Skeletal muscle tissue (tissue), 4 donors: Measurements from ENCODE around the gene MYH16. TPM values are rescaled to one million over a fixed set of nuclear protein-coding genes. Genes with fewer than 3 reads are reported as not detected.

Source experiments
- H3K27ac ChIP-seq: one replicate; pipeline ENCODE4 v1.7.0; 2013; ENCODE audit warnings: mild to moderate bottlenecking, low read depth, low read length, inconsistent platforms
- H3K27me3 ChIP-seq, 3 donors: one replicate each; pipeline ENCODE4 v1.7.0; 2013; ENCODE audit warnings: low read length in 3 of 3; ENCODE audit not compliant: control insufficient read depth in 3 of 3, insufficient read depth in 3 of 3
- H3K36me3 ChIP-seq, 3 donors: one replicate each; pipeline ENCODE4 v1.7.0; 2013; ENCODE audit warnings: low read length in 3 of 3; ENCODE audit not compliant: control insufficient read depth in 3 of 3, insufficient read depth in 3 of 3
- H3K4me1 ChIP-seq, 3 donors: one replicate each; pipeline ENCODE4 v1.7.0; 2013; ENCODE audit warnings: low read length in 3 of 3, mild to moderate bottlenecking in 3 of 3; ENCODE audit not compliant: control insufficient read depth in 3 of 3, insufficient read depth in 3 of 3
- H3K4me3 ChIP-seq, 3 donors: one replicate each; pipeline ENCODE4 v1.7.0; 2013; ENCODE audit warnings: low read length in 3 of 3
- H3K9ac ChIP-seq, 3 donors: one replicate each; pipeline ENCODE4 v1.7.0; 2013; ENCODE audit warnings: low read length in 3 of 3, mild to moderate bottlenecking in 3 of 3, moderate library complexity in 2 of 3, low read depth in 1 of 3
- H3K9me3 ChIP-seq, 3 donors: one replicate each; pipeline ENCODE4 v1.7.0; 2013; ENCODE audit warnings: low read length in 3 of 3; ENCODE audit not compliant: control insufficient read depth in 3 of 3
- total RNA-seq: library from RNA; depleted of rRNA; stranded (reverse); fragments of >200 nt; gene quantifications from one replicate; pipeline ENCODE4 v1.2.3, GENCODE V29; 2014
- donor health status: Osteomylitis.

The MYH16 gene
- total RNA-seq, 1 donor from 2014 or later, result not detected

- Histone ChIP-seq H3K9me3 (no peaks in the 10 kb centered on the region), H3K9ac (no peak overlapping the region), H3K27me3 (no peaks in the 10 kb centered on the region), H3K27ac (no peak overlapping the region), H3K36me3 (peaks cover 43 to 62% (median 56%) of the 10 kb centered on the region in 3 donors), H3K4me1 (no peaks in the 10 kb centered on the region), H3K4me3 (no peak overlapping the region)
Observed at GRCh38 chr7:99359465-99360154, 87.0 kb downstream of the MYH16 start.

Other genes starting within 250 kb of the MYH16 start
- 9.9 TPM for gene SMURF1, start 128.7 kb upstream of the MYH16 start, total RNA-seq
- not detected for gene KPNA7, start 64.7 kb upstream of the MYH16 start, total RNA-seq
- 53.2 TPM for gene ARPC1A, start 53.1 kb downstream of the MYH16 start, total RNA-seq
- gene ARPC1B, start 101.9 kb downstream of the MYH16 start, total RNA-seq, result 44.9 TPM
- 10.4 TPM for gene PDAP1, start 135.8 kb downstream of the MYH16 start, total RNA-seq
- gene BUD31, start 136.1 kb downstream of the MYH16 start, total RNA-seq, result 44.4 TPM
- gene PTCD1, start 166.0 kb downstream of the MYH16 start, total RNA-seq, result 5.7 TPM
- gene CPSF4, start 166.1 kb downstream of the MYH16 start, total RNA-seq, result 29.2 TPM
- gene ATP5MF, start 193.3 kb downstream of the MYH16 start, total RNA-seq, result 667 TPM
- gene ZNF789, start 200.1 kb downstream of the MYH16 start, total RNA-seq, result 13.6 TPM
- 39.7 TPM for gene ZNF394, start 227.4 kb downstream of the MYH16 start, total RNA-seq
- gene ZKSCAN5, start 231.8 kb downstream of the MYH16 start, total RNA-seq, result 8.9 TPM